Measurements from ENCODE around the gene PALLD.

DNA sequence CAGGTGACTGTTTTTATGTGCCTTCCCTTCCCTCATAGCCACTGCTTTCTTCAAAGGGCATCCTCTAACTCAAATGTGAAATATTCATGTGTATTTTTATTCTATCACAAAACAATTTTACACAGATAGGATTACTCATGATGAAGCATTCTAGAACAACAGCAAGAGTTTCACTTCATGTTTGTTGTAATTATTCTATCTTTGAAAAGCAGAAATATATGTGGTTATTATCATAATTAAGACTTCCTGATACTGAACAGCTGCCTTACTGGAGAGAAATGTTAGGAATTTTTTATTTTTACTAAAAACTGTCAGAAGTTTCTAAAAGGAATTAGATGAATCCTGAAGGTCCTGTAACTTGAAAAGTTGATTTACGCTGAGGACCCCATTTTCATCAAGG, 229.1 kb downstream of the PALLD start:
- TF ChIP-seq, protein P1, sequence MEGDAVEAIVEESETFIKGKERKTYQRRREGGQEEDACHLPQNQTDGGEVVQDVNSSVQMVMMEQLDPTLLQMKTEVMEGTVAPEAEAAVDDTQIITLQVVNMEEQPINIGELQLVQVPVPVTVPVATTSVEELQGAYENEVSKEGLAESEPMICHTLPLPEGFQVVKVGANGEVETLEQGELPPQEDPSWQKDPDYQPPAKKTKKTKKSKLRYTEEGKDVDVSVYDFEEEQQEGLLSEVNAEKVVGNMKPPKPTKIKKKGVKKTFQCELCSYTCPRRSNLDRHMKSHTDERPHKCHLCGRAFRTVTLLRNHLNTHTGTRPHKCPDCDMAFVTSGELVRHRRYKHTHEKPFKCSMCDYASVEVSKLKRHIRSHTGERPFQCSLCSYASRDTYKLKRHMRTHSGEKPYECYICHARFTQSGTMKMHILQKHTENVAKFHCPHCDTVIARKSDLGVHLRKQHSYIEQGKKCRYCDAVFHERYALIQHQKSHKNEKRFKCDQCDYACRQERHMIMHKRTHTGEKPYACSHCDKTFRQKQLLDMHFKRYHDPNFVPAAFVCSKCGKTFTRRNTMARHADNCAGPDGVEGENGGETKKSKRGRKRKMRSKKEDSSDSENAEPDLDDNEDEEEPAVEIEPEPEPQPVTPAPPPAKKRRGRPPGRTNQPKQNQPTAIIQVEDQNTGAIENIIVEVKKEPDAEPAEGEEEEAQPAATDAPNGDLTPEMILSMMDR (optimal IDR thresholded peaks at IDR 0.05 in 1 of 3, IDR thresholded peaks at IDR 0.05 in 1 of 3, conservative IDR thresholded peaks at IDR 0.05 in 1 of 3; ENCODE audit: extremely low read depth in 1 of 3, insufficient read depth in 2 of 3, low read length in 3 of 3) = no peak
- TF ChIP-seq EZH2 (IDR thresholded peaks at IDR 0.05; ENCODE audit: low read length) = no peak

Measured in keratinocyte (primary cell).